Activated CD8-positive, alpha-beta memory T cell treated with anti-CD3 and anti-CD28 coated beads for 1 hour (primary cell): ENCODE data around the gene ZBED4.
A peak's percentile ranks its signal among the peaks of the same experiment; 100 is the strongest.

Source experiments
- DNase-seq, 2 donors: peaks; one replicate each; pipeline ENCODE4 v3.0.0-alpha.2; 2020; ENCODE audit warnings: low read depth in 1 of 2; ENCODE audit errors: extremely low read depth in 1 of 2

The ZBED4 gene

GRCh38 chr22:49918911-49919881 is 65.6 kb downstream of the ZBED4 start:
- no peak for DNase-seq

DNA sequence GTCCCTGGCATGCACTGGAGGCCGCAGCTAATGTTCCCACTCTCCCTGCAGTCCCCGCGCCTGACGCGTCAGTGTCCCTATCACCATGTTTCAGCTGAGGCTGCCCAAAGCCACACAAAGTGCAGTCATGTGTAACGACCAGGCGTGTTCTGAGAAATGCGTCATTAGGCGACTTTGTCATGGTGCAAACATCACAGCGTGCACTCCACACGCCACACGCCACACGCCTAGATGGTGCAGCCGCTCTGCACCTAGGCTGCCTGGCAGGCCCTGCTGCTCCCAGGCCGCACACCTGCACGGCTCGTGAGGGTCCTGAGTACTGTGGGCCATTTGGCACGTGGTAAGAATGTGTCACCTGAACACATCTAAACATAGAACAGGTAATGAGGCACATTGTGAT is 67.2 kb downstream of the ZBED4 start:
- DNase-seq = no peak

DNA sequence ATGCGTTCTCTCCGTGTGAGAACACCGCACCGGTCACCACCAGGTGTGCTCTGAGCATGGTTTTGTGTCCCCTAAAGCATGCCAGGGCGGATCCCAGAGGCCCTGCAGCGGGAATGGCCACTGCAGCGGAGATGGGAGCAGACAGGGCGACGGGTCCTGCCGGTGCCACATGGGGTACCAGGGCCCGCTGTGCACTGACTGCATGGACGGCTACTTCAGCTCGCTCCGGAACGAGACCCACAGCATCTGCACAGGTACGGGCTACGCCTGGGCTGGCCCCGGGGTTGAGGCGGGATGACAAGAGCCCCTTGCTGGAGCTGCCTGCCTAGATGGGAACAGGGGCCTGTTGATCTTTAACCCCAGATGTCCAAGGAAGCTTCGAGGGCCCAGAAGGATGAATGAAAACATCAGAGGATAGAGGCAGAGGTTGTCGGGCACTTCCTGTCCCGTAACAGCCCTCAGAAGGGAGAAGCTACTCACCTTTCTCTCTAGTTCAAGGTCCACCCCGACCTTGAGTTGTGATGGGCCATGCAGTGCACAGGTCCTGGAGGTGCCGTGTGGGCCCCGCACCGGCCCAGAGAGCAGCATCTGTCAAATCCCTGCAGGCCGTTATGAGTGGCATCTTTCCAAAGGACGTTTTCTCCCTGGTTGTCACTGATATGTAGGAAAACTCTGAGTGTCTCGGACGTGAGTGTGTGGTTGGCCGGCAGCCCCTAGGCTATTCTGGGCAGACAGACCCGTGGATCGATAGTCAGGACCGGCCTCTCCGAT is 68.0 kb downstream of the ZBED4 start:
- DNase-seq = no peak

DNA sequence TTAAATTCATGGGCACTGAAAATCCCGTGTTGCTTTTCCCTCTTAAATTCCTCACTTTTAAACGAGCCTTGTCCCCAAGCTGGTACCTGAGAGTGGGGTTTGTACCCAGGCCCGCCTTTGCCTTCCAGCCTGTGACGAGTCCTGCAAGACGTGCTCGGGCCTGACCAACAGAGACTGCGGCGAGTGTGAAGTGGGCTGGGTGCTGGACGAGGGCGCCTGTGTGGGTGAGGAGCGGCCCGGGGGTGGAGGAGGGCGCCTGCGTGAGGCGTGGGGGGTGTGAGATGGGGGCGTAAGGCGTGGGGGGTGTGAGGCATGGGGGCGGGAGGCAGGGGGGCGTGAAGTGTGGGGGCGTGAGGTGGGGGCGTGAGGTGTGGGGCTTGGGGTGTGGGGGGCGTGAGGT is 68.8 kb downstream of the ZBED4 start:
- no peak for DNase-seq

GRCh38 chr22:49922926-49923325 is 69.3 kb downstream of the ZBED4 start:
- no peak for DNase-seq

DNA sequence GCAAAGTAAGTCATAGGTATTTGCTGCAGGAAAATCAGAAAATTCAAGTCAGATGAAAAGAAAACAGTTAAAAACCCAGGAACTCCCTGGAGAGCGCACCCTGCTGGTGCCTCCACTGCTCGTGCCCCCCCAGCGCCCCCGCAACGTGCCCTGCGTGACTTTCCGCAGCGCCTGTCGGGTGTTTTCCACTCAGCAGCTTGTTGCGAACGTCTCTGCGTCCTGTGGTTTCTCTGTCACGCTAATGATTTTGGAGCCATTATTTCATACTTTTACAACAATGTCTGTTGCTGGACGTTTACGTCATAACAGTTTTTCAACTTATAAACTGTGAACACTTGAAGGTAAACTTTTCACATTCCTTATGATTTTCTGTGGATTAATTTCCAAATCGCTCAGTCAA is 69.8 kb downstream of the ZBED4 start:
- no peak for DNase-seq

GRCh38 chr22:49924113-49924833 is 70.6 kb downstream of the ZBED4 start:
- DNase-seq = no peak

DNA sequence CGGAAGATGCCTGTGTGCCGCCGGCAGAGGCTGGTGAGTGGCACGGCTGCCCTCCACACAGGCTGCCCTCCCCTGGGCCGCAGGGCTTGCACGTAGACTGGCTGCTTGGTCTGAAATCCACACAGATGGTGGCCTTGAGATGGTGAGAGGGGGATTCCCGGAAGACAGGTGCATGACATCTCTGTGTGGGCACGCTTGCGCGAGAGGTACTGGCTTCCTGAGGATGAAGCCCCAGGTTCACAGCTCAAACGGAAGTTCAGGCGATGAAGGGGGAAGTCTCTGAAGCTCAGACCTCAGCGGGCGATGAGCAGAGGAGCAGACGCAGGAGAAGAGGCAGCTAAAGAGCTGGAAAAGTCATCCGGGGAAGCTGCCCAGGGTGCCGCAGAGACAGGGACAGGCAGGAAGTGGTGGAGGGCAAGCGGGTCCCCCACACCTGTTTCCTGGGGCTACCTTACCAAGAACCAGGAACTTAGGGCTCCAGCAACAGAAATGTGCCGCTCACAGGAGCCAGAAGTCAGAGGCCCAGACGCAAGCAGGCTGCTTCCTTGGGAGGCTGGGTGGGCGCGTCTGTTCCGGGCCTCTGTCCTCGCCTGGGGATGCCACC is 72.0 kb downstream of the ZBED4 start:
- DNase-seq = peak; percentile 55 to 58

- no peak for DNase-seq
Observed at GRCh38 chr22:49926916-49927315, 73.3 kb downstream of the ZBED4 start.

DNA sequence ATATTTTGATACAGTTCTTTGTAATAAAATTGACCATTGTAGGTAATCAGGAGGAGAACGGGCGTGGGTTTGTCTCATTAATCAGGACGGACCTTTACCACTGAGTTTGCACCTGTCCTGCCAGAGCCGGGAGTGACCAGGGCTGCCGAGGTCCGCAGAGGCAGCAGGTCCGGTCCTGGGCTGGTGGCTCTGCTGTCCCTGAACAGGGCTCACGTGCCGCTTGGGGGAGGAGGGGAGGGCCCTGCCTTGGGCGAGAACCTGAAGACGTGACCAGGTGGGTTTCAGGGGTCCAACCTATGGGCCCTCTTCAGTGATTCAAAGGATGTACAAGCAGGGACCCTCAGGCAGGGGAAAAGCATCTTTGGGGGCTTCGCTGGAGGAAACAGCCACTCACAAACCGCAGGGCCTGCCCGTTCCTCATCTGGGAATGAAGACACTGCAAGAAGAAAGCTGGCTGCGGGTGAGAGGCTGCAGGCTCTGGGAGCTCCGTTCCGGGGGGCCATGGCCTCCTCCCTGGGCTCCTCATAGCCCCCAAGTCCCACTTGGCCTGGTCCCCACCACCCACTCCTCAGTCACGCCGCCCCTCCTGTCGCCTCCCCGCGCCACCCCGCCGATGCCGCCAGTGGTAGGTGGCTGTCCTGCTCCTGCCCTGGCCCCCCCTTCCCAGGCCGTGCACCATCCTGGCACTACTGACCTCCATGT is 74.0 kb downstream of the ZBED4 start:
- DNase-seq = no peak

DNA sequence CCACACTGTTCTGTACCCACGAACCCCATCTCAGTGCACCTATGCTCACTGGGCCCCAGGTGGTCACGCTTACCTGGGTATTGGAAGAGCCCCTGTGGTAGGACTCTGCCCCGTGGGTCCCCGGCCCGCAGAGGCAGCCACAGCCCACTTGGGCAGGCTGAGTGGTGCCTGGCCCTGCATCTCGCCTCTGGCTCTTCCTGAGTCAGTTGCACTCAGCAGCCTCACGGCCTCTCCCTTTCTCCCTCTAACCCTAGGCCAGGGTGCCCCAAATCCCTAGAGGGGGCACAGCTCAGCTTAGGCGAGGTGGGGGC is 74.5 kb downstream of the ZBED4 start:
- no peak for DNase-seq

GRCh38 chr22:49928555-49929210 is 75.0 kb downstream of the ZBED4 start:
- no peak for DNase-seq

DNA sequence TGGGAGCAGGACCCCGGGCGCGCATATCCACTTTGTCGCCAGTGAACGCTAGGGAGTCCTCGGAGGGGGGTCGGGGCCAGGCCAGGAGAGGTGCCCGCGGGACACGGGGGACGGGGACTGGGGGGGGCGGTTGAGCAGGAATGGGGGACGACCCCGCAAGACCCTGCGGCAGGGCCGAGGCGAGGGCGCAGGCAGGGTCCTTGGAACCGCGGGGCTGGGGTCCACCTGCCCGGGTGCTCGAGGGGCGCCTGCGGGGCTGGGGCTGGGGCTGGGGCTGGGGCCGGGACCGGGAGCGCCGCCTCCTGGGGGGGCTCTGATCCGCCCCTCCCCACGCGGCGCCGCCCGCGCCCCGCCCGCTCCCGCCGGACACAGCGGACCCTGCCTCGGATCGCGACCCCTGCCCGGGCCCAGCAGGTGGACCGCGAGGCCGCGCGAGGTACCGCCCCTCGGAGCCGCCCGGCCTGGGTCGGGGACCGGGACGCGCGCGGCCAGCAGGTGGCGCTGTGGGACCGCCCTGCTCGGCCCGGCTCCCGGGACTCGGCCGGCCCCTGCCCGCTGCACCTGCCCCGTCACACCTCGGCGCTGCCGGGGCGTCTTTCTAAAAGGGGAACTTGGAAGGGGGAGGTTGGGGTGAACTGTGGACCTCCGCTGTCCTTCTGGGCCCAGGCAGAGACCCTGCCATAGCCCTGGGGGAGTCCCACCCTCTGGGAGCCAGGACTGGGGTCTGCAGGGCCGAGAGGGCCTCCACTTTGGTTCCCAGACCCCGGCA is 75.8 kb downstream of the ZBED4 start:
- peak in 1 of 2 donors; percentile 74 for DNase-seq

DNA sequence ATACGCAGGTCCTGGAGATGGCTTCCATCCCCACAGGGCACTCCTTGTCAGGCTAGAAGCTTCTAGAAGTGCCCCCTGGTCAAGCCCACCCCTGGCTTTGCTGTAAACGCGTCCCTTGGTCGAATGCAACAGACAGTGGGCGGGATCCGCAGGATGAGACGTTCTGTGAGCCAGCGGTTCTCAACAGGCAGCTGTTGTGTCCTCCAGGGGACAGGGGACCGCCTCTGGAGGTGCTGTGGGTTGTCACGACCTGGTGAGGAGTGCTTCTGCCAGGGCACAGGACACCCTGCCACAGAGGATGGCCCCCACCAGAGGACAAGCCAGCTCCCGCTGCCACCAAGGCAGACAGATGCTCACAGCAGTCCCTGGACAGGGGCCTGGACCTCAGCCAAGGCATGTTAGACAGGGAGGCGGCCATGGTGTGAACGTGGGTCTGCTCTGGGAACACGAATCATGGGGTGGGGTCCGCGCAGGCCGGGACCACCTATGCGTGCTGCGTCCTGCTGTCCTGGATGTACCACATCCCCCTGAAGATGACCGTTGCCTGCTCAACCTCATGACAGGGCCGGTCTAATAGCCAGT is 76.4 kb downstream of the ZBED4 start:
- no peak for DNase-seq

DNA sequence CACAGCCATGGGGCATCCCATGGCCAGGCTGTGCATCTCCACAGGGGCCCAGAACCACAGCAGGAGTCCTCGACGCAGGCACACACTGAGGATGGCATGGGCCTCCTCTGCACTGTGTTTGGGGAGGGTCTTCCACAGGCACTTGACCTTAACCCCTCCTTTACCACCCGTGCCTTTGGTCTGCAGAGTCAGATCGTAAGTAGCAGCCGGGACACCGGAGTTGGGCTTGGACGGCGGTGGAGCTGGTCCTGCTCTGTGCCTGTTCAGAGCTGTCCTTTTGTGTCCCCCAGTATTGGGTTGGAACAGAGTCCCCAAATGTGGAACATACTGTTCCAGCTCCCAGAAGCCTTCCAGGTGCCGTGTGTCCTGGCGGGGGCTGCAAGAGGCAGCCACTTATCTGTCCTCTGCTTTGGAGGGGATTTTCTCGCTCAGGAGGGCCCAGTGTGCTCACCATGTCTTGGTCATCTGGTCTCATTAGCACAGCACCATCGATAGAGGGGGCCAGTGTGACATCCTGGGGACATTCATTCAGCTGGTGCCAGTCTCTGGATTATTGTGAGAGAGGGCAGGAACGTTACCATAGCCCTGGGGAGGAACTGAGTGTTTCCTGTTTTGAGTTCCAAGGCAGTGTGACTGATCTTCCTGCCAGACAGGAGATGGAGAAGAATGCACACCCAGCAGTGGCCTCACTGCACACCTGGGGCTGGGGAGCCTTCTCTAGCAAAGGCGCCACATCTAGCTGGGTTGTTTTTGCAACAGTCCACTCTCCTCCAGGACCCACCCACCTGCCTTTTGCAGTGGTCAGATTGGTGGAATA is 77.2 kb downstream of the ZBED4 start:
- DNase-seq = no peak

DNA sequence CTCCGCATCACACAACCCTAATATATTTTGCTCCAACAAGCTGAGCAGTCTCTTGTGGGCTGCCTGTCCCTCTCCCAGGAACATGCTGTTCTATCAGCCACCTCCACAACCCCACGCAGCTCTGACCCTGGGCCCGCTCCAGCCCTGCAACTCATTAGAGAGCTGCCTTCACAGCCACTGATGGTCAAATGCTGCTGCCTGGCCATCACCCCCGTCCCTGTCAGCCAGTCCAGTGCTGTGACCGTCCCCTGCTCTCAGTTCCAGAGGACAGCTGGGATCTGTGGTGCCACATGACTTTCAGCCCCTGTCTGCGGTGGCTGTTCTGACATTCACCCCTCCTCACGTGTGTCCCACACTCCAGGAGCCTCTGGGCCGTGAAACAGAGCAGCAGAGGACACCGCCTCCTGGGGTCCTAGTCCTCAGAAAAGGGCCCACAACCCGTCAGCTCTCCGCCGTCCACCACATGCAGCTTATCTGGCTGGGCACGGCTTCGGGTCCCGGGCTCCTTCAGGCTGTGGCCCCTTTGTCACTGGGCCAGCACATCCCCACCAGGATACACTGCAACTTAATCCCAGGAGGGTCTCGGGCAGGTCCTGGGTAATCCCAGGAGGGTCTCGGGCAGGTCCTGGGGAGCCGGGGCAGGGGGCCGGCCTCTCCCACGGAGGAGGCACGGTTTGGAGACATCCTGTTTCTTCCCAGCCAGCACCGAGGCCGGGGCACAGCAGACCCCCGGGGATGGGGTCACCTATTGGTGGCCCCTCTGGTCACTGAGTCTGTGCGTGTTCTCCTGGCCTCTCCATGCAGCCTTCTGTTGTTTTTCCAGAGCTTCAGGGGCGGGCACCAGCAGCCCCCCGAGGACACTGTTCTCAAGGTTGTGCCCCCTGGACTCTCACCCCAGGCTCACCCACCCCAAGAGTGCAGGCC is 79.9 kb downstream of the ZBED4 start:
- no peak for DNase-seq
